ENCODE results near the gene PSMD12.
"Not testable (repeated sequence)": the region's sequence is repeated elsewhere in the genome, so short reads cannot be mapped to it uniquely, and the experiment has no call there.

The PSMD12 gene

DNA sequence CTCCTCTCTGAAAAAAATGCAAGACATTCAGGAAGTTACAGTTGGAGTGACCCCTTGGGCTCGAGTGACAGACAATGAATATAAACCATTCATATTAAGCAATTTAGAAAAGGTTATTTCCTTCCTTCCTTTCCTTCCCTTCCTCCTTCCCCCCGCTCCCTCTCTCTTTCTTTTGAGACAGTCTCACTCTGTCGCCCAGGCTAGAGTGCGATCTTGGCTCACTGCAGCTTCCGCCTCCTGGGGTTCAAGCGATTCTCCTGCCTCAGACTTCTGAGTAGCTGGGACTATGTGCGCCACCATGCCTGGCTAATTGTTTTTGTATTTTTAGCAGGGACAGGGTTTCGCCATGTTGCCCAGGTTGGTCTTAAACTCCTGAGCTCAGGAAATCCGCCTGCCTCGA, 13.2 kb downstream of the PSMD12 start:
- no peak for DNase-seq

DNA sequence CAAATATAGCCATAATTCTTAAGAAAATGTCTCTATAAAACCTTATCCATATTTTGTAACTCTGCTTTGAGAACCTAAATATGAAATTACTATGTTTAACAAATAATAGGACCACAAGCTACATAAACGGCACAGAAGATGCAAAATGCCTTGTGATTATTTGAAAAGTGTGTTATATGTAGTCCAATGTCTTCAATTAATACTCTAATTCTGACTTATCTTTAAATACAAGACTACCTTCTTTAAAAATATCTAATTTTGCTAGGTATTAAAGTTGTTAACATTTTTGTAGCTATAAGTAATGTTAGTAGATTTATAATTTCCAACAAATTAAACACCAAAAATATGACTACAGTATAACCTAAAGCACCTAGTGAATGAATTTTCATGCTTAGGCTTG, 17.0 kb downstream of the PSMD12 start:
- DNase-seq: no peak

DNA sequence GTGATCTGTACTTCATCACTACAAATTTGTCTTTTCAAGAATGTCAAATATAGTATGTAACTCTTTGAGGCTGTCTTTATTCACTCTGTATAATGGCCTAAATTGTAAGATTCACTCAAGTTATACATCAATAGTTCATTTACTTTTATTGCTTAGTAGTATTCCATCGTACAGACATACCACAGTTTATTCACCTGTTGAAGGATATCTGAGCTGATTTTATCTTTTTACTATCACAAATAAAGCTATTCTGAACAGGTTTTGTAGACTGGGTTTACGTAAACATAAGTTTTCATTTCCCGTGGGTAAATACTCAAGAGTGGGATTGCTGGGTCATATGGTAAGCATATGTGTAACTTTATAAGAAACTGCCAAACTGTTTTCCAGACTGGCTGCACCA, 18.6 kb downstream of the PSMD12 start:
- no peak for DNase-seq

DNA sequence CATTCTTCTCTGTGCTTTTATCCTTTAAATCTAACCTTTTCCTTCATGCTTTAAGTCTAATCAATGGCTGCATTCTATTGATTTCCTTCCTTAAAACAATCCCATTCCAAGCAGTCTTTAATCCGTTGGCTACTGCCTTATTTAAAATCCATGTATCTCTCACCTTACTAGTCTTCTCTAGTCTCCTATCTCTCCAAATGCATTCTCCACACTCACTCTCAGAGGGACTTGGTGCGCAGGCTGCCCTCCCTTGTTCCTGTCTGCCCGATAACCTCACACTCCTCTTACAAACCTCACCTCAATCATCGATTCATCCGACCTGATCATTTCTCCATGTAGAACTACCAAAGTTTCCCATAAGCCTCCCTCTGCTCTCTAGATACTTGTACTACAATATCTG, 23.1 kb downstream of the PSMD12 start:
- no peak for DNase-seq

DNA sequence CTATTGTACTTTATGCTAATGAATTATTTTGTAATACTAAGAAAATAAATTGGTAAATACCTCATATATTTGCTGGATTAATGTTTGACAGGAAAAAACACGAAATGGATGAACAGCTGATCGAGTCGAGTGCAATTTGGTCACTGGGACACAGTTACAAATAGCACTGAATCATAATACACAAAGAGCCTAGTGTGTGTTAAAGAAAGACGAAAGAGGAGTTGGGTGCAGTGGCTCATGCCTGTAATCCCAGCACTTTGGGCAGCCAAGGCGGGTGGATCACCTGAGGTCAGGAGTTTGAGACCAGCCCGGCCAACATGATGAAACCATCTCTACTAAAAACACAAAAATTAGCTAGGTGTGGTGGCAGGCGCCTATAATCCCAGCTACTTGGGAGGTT, 28.0 kb downstream of the PSMD12 start:
- DNase-seq: not testable (repeated sequence)

DNA sequence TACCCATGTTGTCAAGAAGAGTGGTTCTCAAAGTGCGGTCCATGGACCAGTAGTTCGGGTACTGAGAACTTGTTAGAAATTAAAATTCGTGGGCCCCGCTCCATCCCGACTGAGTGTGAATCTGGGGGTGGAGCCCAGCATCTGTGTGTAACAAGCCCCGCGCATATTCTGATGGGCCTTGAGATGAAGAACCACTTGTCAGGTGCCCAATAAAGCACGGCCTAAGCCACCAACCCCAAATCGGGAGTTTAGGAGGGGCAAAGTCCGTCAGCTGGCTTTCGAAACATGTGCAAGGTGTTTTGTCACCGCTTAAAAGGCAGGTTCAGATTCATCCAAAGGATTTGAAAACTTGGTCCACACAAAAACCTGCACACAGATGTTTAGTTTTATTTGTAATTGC, 29.5 kb downstream of the PSMD12 start:
- no peak for DNase-seq

DNA sequence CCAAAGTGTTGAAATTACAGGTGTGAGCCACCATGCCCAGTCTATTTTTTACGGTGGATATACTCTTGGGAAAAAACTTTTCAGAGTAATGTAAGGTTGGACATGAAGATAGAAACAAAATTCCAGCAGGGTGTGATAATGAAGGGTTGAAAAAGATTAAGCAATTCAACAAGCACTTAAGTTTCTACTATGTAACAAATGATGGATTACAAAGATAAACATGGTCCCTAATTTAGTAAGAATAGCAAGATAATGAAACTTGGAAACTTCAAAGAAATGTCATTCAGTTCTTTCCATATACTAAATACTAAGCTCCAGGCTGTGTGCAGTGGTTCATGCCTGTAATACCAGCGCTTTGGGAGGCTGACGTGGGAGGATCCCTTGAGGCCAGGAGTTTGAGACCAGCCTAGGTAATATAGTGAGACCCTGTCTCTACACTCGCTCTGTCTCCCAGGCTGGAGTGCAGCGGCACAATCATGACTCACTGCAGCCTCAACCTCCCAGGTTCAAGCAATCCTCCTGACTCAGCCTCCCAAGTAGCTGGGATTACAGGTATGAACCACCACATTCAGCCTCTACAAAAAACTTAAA, 31.0 kb downstream of the PSMD12 start:
- no peak for DNase-seq

DNA sequence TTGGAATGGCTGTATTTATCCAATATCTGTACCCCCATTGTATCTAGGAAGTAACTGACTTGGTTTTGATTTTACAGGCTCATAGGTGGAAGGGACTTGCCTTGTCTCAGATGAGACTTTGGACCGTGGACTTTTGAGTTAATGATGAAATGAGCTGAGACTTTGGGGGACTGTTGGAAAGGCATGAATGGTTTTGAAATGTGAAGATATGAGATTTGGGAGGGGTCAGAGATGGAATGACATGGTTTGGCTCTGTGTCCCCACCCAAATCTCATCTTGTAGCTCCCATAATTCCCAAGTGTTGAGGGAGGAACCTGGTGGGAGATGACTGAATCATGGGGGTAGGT, 34.2 kb downstream of the PSMD12 start:
- DNase-seq: not testable (repeated sequence)

DNA sequence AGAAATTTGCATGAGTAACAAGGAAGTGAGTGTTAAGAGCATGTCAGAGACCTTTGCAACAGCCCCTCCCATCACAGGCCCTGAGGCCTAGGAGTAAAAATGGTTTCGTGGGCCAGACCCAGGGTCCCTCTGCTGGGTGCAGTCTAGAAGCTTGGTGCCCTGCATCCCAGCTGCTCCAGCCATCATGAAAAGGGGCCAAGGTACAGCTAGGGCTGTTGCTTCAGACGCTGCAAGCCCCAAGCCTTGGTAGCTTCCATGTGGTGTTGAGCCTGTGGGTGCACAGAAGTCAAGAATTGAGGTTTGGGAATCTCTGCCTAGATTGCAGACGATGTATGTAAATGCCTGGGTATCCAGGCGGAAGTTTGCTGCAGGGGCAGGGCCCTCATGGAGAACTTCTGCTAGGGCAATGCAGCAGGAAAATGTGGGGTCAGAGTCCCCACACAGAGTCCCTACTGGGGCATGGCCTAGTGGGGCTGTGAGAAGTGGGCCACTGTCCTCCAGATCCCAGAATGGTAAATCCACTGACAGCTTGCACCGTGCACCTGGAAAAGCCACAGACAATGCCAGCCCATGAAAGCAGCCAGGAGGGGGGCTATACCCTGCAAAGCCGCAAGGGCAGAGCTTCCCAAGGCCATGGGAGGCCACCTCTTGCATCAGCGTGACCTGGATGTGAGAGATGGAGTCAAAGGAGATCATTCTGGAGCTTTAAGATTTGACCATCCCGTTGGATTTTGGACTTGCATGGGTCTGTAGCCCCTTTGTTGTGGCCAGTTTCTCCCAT, 34.8 kb downstream of the PSMD12 start:
- not testable (repeated sequence) for DNase-seq

DNA sequence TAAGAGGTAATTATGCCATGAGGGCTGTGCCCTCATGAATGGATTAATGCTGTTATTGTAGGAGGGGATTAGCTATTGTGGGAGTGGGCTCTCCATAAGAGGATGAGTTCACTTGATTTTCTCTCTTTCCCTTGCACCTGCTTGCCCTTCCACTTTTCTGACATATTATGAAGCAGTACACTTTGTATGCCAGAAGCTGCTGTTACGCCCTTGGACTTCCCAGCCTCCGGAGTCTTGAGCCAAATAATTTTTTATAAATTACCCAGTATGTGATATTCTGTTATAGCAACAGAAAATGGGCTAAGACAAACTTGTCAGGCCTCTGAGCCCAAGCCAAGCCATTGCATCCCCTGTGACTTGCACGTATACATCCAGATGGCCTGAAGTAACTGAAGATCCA, 38.4 kb downstream of the PSMD12 start:
- no peak for DNase-seq

DNA sequence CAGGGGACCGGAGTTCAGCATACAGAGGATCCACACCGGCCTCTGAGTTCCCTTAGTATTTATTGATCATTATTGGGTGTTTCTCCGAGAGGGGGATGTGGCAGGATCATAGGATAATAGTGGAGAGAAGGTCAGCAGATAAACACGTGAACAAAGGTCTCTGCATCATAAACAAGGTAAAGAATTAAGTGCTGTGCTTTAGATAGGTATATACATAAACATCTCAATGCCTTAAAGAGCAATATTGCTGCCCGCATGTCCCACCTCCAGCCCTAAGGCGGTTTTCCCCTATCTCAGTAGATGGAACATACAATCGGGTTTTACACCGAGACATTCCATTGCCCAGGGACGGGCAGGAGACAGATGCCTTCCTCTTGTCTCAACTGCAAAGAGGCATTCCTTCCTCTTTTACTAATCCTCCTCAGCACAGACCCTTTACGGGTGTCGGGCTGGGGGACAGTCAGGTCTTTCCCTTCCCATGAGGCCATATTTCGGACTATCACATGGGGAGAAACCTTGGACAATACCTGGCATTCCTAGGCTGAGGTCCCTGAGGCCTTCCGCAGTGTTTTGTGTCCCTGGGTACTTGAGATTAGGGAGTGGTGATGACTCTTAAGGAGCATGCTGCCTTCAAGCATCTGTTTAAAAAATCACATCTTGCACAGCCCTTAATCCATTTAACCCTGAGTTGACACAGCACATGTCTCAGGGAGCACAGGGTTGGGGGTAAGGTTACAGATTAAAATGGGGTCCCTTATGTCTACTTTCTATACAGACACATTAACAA, 39.2 kb downstream of the PSMD12 start:
- not testable (repeated sequence) for DNase-seq

DNA sequence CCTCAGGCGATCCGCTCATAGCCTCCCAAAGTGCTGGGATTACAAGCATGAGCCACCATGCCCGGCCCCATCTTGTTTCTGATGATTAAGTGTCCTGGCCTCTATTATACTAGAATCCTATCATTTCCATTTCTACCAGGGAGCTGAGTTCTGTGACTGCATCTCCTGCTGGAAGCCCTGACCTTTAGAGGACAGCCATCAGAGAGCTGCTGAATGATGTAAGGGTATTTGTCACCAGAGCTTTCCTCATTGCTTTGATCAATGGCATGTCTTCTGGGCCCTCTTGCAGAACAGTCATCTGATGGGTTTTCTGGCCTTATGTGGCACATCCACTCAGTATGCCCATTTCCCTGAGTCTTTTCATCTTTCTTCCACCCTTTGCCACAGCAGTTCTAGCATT, 39.9 kb downstream of the PSMD12 start:
- no peak for DNase-seq

DNA sequence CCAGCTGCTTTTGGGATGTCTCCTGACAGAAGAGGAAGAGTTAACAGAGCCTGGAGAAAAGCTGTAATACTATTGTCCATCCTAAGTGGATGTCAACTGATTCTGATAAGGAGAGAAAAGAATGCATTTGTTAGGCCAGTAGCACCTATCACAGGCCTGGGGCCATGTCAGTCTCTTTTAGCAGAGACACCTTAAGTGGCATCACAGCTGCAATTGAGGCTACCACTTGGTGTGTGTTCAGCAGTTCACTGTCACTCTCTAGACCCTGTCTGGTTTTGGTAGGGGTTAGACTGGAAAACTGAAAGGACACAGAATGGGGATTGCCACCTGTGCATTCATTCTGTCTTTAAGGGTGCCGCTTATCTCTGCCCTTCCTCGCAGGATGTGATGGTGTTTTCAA, 42.0 kb downstream of the PSMD12 start:
- DNase-seq: no peak

DNA sequence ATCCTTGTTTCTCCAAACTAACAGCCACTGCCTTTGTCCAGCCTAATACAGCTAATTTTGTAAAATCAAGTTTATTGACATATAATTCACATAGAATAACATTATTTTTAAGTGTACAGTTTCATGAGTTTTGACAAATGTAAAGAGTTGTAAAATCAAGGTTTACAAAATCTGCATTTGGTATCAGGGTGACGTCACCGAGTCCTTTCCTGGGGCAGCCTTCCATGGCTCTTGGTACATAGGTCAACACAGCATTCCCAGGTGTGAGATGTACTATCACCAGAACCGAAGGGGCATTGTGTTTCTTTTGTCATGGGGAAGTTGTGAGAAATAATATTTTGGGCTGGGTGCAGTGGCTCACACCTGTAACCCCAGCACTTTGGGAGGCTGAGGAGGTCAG, 42.9 kb downstream of the PSMD12 start:
- no peak for DNase-seq

DNA sequence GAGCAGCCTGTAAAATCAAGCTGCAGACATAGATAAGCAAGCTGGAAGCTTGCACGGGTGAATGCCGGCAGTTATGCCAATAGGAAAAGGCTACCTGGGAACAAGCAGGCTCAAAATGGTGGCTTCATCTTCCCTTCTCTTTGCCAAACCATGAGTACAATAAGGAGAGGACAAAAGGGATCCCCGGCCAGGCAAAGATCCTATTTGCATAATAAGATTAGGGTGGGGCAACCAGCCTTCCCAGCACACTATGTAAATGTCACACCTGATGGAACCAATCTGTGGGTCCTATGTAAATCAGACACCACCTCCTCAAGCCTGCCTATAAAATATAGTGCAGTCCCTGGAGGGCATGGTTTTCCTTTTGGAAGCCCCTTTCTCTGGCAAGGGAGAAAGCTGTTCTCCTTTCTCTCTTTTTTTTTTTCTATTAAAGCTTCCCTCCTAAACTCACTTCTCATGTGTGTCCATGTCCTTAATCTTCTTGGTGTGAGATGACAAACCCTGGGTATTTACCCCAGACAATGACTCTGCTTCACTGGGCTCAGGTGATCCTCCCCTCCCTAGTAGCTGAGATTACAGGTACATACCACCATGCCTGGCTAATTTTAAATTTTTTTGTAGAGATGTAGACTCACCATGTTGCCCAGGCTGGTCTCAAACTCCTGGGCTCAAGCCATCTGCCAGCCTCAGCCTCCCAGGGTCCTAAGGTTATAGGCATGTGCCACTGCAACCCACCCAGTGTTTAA, 44.2 kb downstream of the PSMD12 start:
- DNase-seq: no peak

DNA sequence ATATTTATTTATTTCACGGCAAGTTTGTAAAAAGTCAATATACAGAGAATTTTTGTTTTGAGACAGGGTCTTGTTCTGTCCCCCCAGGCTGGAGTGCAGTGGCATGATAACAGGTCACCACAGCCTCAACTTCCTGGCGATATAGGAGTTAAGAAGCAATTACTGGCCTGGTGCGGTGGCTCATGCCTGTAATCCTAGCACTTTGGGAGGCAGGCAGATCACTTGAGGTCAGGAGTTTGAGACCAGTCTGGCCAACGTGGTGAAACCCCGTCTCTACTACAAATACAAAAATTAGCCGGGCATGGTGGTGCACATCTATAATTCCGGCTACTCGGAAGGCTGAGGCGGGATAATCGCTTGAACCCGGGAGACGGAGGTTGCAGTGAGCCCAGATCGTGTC, 44.9 kb downstream of the PSMD12 start:
- DNase-seq: not testable (repeated sequence)

DNA sequence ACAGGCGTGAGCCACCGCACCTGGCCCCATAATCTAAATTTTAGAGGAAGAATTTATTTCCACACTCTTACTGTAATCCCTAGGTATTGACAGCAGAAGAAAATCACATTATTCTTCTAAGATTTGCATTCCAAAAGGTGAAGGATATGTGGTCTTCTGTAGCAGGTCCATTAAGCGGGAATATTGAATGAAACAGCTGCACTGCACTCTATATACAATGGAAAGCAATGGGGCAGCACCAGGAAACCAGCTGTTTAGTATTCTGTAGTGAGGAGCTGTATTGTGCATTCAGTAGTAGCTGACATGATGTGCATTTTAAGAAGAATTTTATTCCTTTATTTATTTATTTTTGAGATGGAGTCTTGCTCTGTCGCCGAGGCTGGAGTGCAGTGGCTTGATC, 49.6 kb downstream of the PSMD12 start:
- DNase-seq: no peak

DNA sequence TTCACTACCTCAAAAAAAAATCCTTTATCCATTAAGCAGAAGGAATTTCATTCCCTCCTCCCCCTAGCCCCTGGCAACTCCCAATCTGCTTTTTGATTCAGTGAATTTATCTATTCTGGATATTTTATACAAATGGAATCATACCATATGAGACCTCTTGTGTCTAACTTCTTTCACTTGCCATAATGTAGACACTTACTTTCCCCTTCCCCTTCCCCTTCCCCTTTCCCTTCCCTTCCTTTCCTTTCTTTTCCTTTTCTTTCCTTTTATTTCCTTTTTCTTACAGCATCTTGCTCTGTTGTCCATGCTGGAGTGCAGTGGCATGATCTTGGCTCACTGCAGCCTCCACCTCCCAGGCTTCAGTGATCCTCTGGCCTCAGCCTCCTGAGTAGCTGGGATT, 50.5 kb downstream of the PSMD12 start:
- DNase-seq: no peak

DNA sequence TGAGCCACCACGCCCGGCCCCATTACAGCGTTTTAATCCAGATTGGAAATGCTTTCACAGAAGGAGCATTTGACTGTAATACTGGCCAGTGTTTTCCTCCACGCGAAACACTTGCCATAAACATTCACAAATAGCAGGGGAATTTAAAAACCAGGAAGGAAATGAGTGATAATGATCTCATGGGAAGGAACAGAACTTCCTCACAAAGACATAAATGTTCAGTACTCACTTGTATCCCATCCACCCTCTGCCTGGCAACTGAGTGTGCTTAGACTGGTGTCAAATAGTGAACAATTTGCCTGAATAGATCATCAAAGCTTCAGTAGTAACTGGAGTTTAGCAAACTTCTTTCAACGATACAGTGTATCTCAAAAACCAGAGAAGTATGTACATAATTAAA, 54.1 kb downstream of the PSMD12 start:
- DNase-seq: no peak

DNA sequence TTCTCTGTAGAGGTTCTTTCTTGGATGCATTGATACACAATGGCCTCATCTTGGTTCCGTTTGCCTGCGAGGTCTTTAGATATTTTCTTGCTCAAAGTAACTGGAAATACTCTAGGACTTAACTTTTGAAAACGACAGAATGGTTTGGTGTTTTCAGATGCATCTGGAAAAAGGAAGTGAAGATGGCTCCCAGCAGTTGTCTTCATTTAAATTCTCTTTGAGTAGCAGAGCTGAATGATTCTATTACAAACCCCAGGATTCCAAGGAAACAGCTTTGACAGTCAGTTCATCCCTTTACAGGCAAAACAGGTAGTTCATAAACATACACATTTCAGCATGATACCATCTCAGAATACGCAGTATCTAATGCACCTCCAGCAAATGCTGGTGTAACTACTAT, 54.8 kb downstream of the PSMD12 start:
- no peak for DNase-seq

DNA sequence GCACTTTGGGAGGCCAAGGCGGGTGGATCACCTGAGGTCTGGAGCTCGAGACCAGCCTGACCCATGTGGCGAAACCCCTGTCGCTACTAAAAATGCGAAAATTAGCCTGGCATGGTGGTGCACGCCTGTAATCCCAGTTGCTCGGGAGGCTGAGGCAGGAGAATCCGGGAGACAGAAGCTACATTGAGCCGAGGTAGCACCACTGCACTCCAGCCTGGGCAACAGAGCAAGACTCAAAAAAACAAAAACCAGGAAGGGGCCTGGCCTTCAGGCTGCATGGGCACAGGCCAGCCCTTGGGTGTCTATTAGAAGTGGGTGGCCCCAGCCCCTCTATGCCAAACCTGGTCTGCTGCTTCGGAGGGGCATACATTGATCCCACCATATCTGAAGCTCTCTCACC, 56.0 kb downstream of the PSMD12 start:
- DNase-seq: no peak

DNA sequence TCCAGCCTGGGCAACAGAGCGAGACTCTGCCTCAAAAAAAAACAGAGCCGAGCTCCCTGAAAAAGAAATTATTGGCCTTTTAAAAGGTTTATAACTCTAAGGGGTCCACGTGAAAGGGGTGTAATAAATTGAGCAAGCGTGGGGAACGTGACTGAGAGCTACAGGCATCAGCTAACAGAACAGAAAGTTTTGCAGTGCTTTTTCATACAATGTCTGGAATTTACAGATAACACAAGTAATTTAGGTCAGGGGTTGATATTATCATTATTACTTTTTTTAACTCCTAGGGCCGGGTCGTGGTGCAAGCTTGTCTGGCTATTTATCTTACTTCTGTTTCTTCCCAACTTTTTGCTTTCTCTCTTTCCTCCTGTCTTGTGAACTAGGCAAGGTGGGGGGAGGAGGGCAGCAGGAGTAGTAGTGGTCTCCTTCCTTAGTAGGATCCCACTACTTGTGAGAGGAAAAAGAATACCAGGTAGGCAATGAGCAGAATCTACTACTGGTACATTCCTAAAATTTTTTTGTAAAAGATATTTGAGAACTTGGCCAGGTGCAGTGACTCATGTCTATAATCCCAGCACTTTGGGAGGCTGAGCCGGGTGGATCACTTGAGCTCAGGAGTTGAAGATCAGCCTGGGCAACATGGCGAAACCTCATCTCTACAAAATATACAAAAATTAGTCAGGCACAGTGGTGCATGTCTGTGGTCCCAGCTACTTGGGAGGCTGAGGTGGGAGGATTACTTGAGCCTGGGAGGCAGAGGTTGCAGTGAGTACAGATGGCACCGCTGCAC, 60.7 kb downstream of the PSMD12 start:
- not testable (repeated sequence) for DNase-seq
